Measurements from ENCODE around the gene PDLIM7.

Gene PDLIM7

DNA sequence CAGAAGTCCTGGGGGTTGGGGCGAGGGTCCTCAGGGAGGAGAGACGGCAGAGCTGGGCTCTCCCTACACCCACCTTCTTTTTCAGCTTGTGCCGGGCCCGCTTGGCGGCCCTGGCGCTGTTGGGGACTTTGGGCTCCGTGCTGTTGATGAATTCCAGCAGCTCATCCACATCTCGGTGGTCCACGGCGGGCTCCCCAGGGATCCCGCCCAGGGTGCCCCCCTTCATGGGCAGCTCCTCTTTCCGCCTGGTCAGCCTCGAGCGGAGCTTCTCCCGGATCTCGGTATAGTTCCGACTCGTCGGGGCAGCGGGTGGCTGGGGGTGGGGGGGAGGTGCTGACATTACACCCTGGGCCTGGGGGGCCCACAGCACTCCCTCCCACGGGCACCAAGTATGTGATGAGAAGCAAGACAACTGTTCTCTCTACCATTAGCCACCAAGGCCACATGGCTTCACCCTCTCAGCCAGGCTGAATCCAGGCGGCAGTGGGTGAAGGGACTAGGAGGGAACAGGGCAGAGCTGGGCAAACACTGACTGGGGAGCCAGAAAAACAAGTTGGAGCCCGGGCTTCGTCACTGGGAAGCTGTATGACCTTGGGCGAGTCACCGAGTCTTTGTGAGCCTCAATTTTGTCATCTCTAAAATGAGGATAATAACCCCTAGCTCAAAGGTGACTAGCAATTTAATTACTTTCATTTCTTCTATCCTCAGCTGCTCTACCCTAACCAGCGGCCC, 34.0 kb upstream of the PDLIM7 start:
- Histone ChIP-seq H3K27me3 (ENCODE audit: control insufficient read depth, insufficient read depth, low read length) (no peaks in the 10 kb centered on the region), H3K4me1 (ENCODE audit: control insufficient read depth, insufficient read depth, low read length) (no peaks in the 10 kb centered on the region)

DNA sequence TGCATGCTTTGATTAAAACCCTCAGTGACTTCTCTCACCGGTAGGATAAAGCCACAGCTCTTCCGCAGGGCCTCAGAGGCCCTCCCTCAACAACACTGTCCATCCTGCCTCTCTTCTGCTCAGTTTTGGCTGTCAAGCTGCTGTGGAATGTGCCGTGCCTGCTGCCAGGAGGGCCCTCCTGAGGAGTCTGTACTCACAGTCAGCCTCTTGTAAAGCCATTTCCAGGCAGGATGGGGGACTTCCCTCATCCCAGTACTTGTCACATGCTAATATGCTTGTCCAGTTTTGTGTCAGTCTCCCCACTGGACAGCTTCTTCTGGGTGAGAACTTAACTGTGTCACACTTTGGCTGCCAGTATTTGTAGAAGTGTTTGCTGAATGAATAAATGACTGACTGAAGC, 33.2 kb upstream of the PDLIM7 start:
- Histone ChIP-seq H3K27me3 (ENCODE audit: control insufficient read depth, insufficient read depth, low read length) (no peaks in the 10 kb centered on the region), H3K9ac (ENCODE audit: low read length) (no peak overlapping the region), H3K36me3 (ENCODE audit: control insufficient read depth, insufficient read depth, low read length) (peaks cover 16% of the 10 kb centered on the region), H3K4me3 (ENCODE audit: low read length) (no peak overlapping the region), H3K9me3 (ENCODE audit: control insufficient read depth, low read length) (no peaks in the 10 kb centered on the region), H3K4me1 (ENCODE audit: control insufficient read depth, insufficient read depth, low read length) (no peaks in the 10 kb centered on the region)

More for the DNA sequence above, 34.0 kb upstream of the PDLIM7 start:
- Histone ChIP-seq H3K36me3 (ENCODE audit: control insufficient read depth, insufficient read depth, low read length) (peaks cover 16% of the 10 kb centered on the region), H3K4me3 (ENCODE audit: low read length) (no peak overlapping the region), H3K9me3 (ENCODE audit: control insufficient read depth, low read length) (no peaks in the 10 kb centered on the region), H3K9ac (ENCODE audit: low read length) (no peak overlapping the region)

DNA sequence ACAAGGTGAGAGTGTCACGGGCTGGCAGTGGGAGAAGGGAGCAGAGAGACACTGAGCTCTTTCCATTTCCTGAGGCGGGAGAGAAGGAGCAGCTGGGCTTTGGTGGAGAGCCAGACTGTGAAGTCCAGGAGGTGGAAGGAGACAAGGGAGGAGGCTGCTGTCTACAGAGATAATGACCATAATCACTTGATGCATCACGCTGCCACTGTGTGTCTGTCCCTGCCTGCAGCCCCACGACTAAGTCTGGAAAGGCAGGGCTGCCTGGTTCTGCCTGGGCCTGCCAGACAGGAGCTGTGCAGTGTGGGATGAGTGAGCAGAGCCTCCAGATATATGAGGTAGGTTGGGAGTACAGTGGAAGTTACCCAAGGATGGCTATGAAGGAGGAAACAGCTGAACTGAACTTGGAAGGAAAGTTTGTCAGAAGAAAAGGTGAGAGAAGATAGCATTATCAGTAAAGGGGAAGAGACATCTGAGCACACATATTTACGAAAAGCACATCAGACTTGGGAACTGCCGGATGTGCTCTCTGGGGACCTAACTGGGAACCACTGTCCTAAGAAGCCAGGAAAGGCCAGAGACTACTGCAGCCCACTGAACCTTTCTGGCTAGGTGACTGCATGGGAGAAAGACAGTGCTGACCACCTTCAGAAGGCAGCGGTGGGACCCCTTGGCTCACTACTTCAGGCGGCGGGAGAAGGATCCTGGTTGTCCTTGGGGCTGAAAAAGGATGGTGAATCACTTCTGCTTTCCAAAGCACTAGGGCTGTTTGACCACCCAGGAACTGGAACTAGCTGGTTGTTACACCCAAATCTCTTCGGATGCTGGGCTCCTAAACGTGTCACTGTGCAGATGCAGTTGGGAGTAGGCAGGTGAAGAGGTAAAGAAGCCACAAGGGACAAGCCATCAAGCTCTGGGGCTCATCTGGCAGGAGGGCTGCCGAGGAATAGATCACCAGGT, 32.1 kb upstream of the PDLIM7 start:
- no peak overlapping the region for H3K9ac ChIP-seq (ENCODE audit: low read length)
- H3K36me3 ChIP-seq (ENCODE audit: control insufficient read depth, insufficient read depth, low read length), result peaks cover 16% of the 10 kb centered on the region
- H3K4me1 ChIP-seq (ENCODE audit: control insufficient read depth, insufficient read depth, low read length), result no peaks in the 10 kb centered on the region
- no peaks in the 10 kb centered on the region for H3K27me3 ChIP-seq (ENCODE audit: control insufficient read depth, insufficient read depth, low read length)
- H3K4me3 ChIP-seq (ENCODE audit: low read length), result no peak overlapping the region
- no peaks in the 10 kb centered on the region for H3K9me3 ChIP-seq (ENCODE audit: control insufficient read depth, low read length)

DNA sequence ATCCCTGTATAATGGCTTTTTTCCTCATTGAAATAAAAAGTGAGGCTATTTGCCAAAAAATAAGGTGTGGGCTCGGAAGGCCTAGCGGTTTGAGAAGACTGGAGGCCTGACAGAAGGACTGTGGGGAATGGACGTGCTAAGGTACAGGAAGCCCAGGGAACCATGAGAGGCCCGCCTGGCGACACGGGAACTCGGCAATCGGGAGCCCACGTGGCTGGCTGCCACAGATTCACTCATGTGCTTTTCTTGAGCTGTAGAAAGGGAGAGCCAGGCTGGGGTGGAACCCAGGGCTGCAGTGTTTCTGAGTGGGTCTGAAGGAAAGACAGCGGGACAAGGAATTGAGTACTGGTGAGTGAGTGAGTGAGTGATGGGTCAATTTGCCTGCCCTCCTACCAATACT, 31.2 kb upstream of the PDLIM7 start:
- no peaks in the 10 kb centered on the region for H3K9me3 ChIP-seq (ENCODE audit: control insufficient read depth, low read length)
- H3K4me3 ChIP-seq (ENCODE audit: low read length), result no peak overlapping the region
- no peaks in the 10 kb centered on the region for H3K4me1 ChIP-seq (ENCODE audit: control insufficient read depth, insufficient read depth, low read length)
- H3K9ac ChIP-seq (ENCODE audit: low read length), result no peak overlapping the region
- no peaks in the 10 kb centered on the region for H3K27me3 ChIP-seq (ENCODE audit: control insufficient read depth, insufficient read depth, low read length)
- peaks cover 19% of the 10 kb centered on the region for H3K36me3 ChIP-seq (ENCODE audit: control insufficient read depth, insufficient read depth, low read length)

DNA sequence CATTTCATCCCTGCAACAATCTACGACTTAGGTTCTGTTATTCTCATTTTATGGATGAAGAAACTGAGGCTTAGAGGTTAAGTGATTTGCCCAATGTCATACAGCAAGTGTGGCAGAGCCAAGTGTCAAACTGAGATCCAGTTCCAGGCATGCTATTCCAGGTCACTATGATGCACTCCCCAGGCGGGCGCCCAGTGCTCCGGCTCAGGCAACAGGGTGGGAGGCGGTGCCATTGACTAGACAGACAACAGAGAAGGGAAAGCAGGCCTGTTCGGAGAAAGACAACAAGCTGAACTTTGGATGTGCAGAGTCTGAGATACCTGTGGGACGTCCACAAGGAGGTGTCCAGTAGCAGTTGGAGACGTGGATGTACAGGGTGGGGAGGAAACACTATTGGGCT, 30.2 kb upstream of the PDLIM7 start:
- Histone ChIP-seq H3K4me3 (ENCODE audit: low read length) (no peak overlapping the region), H3K36me3 (ENCODE audit: control insufficient read depth, insufficient read depth, low read length) (peaks cover 23% of the 10 kb centered on the region), H3K27me3 (ENCODE audit: control insufficient read depth, insufficient read depth, low read length) (no peaks in the 10 kb centered on the region), H3K9ac (ENCODE audit: low read length) (no peak overlapping the region), H3K4me1 (ENCODE audit: control insufficient read depth, insufficient read depth, low read length) (no peaks in the 10 kb centered on the region), H3K9me3 (ENCODE audit: control insufficient read depth, low read length) (no peaks in the 10 kb centered on the region)

DNA sequence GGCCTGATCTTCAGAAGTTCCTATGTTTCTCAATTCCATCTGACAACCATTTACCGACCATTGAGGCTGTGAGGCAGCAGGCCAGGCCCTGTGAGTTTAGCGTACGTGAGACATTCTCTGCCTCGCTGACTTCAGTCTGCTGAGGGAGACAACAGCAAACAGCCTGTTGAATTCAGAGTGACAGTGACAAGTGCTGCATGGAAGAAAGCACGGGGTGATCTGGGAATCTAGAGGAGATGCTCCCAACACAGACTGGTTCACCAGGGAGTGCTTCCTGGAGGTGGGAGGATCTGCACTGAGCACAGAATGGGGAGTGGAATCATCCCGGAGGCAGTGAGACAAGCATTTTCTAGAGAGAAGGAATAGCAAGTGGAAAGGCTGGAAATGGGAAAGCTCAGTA, 29.4 kb upstream of the PDLIM7 start:
- Histone ChIP-seq H3K36me3 (ENCODE audit: control insufficient read depth, insufficient read depth, low read length) (peaks cover 19% of the 10 kb centered on the region), H3K4me1 (ENCODE audit: control insufficient read depth, insufficient read depth, low read length) (no peaks in the 10 kb centered on the region)

DNA sequence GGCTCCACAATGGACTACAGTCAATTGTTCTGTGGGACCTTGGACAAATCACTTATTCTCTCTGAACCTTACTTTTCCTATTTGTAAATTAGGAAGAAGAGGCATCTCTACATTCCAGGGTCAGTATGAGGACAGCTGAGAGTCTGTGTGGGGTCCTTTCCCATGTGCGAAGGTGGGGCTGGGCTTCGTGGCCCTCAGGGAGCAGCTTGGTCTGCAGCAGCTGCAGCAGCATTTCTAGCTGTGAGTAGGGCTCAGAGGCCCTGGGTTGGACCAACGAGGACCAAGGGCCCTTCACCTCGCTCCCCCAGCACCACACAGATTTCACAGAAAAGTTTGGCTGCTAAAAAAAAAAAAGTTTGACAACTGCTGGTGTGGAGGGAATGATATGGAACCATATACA, 28.8 kb upstream of the PDLIM7 start:
- Histone ChIP-seq H3K27me3 (ENCODE audit: control insufficient read depth, insufficient read depth, low read length) (no peaks in the 10 kb centered on the region), H3K4me3 (ENCODE audit: low read length) (no peak overlapping the region), H3K9me3 (ENCODE audit: control insufficient read depth, low read length) (no peaks in the 10 kb centered on the region), H3K9ac (ENCODE audit: low read length) (no peak overlapping the region), H3K4me1 (ENCODE audit: control insufficient read depth, insufficient read depth, low read length) (no peaks in the 10 kb centered on the region), H3K36me3 (ENCODE audit: control insufficient read depth, insufficient read depth, low read length) (peaks cover 25% of the 10 kb centered on the region)

More for the DNA sequence above, 29.4 kb upstream of the PDLIM7 start:
- H3K4me3 ChIP-seq (ENCODE audit: low read length), result no peak overlapping the region
- H3K27me3 ChIP-seq (ENCODE audit: control insufficient read depth, insufficient read depth, low read length), result no peaks in the 10 kb centered on the region
- no peaks in the 10 kb centered on the region for H3K9me3 ChIP-seq (ENCODE audit: control insufficient read depth, low read length)
- H3K9ac ChIP-seq (ENCODE audit: low read length), result no peak overlapping the region

DNA sequence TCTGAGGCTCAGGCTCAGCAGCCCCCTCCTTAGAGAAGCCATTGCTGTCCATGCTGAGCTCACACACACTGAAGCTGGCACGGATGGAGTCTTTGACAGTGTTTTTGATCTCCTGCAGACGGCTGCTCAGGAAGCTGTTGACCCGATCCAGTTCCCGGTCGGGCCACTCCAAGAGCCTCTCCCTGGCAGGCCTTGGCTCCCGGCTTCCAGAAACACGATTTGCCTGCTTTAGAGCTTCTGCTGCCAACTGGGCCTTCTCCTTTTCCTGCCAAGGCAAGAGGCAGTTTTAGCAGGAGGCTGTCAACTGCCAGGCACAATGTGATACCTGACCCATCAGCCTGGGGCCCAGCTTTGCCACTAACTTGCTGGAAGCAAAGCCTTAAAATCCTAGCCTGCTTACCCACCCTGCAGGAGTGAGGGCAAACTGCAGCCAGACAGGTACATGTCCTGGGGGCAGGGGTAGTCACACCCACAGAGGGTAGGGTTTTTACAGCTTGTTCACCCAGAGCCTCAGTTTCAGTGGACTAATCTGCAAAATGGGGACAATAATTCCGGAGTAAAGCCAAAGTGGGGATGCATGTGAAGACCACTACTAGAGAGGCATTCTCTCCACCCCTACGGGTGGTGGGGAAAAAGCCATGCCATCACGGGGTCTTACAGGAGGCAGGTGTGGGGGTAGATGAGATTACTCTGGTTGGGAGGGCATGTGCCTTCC, 27.7 kb upstream of the PDLIM7 start:
- Histone ChIP-seq H3K9ac (ENCODE audit: low read length) (no peak overlapping the region), H3K36me3 (ENCODE audit: control insufficient read depth, insufficient read depth, low read length) (peaks cover 18% of the 10 kb centered on the region), H3K4me3 (ENCODE audit: low read length) (no peak overlapping the region), H3K27me3 (ENCODE audit: control insufficient read depth, insufficient read depth, low read length) (no peaks in the 10 kb centered on the region), H3K4me1 (ENCODE audit: control insufficient read depth, insufficient read depth, low read length) (no peaks in the 10 kb centered on the region), H3K9me3 (ENCODE audit: control insufficient read depth, low read length) (no peaks in the 10 kb centered on the region)

DNA sequence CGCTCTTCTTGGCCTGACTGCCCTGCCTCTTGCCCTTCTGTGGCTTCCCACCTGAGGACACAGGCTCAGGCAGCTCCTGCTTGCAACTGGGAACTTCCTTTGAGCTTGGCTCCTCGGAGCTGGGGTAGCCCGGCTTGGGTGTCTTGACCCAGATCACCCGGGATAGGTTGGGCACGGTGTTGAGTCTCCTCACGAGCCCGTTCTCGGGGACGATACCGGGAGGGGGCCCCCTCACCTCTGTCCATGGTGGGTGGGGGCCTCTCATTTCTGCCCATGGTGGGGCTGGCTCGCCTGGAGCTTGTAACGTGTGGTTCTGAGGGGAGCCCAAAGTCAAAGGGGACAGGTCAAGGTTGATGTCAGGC, 27.1 kb upstream of the PDLIM7 start:
- Histone ChIP-seq H3K36me3 (ENCODE audit: control insufficient read depth, insufficient read depth, low read length) (peaks cover 18% of the 10 kb centered on the region), H3K9ac (ENCODE audit: low read length) (no peak overlapping the region)

DNA sequence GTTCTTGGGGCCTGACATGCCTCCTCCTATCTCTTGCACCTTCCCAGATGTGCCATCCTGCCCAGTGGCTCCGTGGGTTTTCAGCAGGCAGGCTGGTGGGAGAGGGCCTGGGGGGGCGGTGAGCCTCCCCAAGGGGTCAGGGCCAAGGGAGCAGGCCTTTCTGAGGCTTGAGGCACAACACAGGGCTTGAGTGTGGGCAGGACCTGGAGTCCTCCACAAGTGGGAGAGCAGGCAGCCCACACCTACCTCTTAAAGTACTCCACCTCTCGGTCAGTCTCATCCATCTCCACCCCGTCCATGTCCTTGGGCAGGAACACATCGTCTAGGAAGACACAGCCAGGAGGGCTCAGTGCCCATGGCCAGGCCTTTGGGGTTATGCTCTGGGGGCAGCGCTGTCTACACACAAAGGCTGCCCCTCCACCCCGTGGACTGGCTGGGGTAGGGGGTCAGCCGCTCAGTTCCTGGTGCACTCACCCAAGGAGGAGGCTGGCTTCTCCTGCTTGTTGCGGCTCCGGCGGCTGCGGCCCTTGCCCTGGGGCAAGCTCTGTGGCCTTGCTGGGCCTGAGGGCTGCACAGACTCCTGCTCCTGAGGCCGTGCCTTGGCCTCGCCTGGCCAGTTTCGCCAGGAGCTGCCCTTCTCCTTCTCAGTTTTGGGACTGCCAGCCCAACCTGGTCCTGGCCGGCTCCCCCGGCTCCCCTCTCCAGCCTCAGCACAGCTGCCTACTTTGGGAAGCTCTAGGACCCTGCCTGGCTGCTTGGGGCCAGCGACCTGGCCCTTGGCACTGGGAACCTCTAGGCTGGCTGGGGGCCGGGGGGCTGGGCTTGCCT, 26.5 kb upstream of the PDLIM7 start:
- no peak overlapping the region for H3K9ac ChIP-seq (ENCODE audit: low read length)
- H3K9me3 ChIP-seq (ENCODE audit: control insufficient read depth, low read length), result no peaks in the 10 kb centered on the region
- H3K4me1 ChIP-seq (ENCODE audit: control insufficient read depth, insufficient read depth, low read length), result no peaks in the 10 kb centered on the region
- H3K27me3 ChIP-seq (ENCODE audit: control insufficient read depth, insufficient read depth, low read length), result no peaks in the 10 kb centered on the region
- H3K36me3 ChIP-seq (ENCODE audit: control insufficient read depth, insufficient read depth, low read length), result peaks cover 18% of the 10 kb centered on the region
- no peak overlapping the region for H3K4me3 ChIP-seq (ENCODE audit: low read length)

More for the DNA sequence above, 27.1 kb upstream of the PDLIM7 start:
- Histone ChIP-seq H3K4me1 (ENCODE audit: control insufficient read depth, insufficient read depth, low read length) (no peaks in the 10 kb centered on the region), H3K4me3 (ENCODE audit: low read length) (no peak overlapping the region), H3K9me3 (ENCODE audit: control insufficient read depth, low read length) (no peaks in the 10 kb centered on the region), H3K27me3 (ENCODE audit: control insufficient read depth, insufficient read depth, low read length) (no peaks in the 10 kb centered on the region)

DNA sequence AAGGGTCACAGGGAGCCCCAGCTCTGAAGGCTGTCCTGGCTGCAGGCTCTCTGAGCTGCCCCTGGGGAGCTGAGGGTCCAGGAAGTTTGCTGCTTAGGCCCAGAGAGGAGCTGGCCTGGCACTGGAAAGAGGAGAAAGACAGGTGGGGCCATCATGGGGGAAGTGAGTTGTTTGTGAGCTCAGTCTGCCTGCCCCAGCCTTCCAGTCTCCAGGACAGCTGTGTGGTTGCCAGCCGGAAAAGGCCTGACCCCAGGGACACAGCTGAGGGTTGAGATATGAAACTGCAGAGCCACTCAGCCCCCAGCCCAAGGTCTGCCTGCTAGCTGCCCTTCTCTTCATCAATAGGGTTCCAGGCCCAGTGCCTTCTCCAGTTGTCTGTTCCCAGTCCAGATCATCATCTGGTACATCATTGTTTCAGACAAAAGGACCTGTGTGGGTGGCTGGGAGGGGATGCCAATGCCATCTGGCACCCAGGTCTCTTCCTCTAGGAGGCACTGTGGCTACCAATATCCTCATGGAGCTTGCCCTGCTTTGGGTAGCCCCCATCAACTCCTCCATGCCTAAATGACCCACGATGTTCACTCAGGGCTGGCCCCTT, 23.6 kb upstream of the PDLIM7 start:
- Histone ChIP-seq H3K36me3 (ENCODE audit: control insufficient read depth, insufficient read depth, low read length) (peaks cover 18% of the 10 kb centered on the region), H3K4me3 (ENCODE audit: low read length) (no peak overlapping the region)

More for the DNA sequence above, 23.6 kb upstream of the PDLIM7 start:
- H3K27me3 ChIP-seq (ENCODE audit: control insufficient read depth, insufficient read depth, low read length), result no peaks in the 10 kb centered on the region
- H3K9me3 ChIP-seq (ENCODE audit: control insufficient read depth, low read length), result no peaks in the 10 kb centered on the region
- H3K4me1 ChIP-seq (ENCODE audit: control insufficient read depth, insufficient read depth, low read length), result peaks cover 3% of the 10 kb centered on the region
- H3K9ac ChIP-seq (ENCODE audit: low read length), result no peak overlapping the region
